COLO829 (cell line): ENCODE measurements around the gene SMTN.

Source experiments
- DNase-seq: peaks from one replicate; pipeline ENCODE4 v3.0.0; 2012; ENCODE audit warnings: low spot score

Gene SMTN

DNA sequence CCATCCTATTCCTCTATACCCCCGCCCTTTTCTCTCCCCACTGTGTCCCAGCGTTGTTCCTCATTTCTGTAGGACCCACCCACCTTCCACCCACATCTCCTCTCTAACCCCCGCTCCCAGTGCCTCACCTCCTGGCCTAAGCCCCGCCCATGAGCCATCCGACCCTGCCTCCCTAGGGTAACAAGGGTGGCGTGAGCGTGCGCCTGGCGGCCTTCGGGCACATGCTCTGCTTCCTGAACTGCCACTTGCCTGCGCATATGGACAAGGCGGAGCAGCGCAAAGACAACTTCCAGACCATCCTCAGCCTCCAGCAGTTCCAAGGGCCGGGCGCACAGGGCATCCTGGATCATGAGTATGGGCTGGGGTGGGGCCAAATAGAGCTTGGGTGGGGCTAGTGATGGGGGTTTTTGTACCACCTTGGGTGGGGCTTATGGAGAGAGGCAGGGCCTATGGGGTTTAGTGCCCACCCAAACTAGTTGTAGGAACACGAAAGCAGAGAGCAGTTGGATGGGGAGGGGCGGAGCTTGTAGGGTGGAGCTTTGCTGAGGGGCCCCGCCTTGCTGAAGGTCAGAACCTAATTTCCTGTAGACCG, 46.2 kb downstream of the SMTN start:
- no peak for DNase-seq

DNA sequence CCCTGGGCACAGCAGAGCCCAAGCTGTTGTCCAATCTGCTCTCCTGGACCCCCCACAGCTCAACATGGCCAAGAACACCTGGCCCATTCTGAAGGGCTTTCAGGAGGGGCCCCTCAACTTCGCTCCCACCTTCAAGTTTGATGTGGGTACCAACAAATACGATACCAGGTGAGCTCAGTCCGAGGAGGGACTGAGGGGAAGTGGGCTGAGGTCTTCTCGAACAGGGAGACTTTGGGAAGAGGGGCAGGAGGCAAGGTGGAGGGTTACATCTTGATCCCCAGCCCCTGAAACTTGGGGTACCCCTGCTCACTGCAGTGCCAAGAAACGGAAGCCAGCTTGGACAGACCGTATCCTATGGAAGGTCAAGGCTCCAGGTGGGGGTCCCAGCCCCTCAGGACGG, 47.0 kb downstream of the SMTN start:
- no peak for DNase-seq

- DNase-seq = no peak
Measured at GRCh38 chr22:31130873-31131272, 49.8 kb downstream of the SMTN start.

GRCh38 chr22:31133911-31134310, 52.8 kb downstream of the SMTN start:
- no peak for DNase-seq

- DNase-seq = no peak
Measured at GRCh38 chr22:31134688-31135087, 53.6 kb downstream of the SMTN start.

- no peak for DNase-seq
Measured at GRCh38 chr22:31135706-31136105, 54.6 kb downstream of the SMTN start.

DNA sequence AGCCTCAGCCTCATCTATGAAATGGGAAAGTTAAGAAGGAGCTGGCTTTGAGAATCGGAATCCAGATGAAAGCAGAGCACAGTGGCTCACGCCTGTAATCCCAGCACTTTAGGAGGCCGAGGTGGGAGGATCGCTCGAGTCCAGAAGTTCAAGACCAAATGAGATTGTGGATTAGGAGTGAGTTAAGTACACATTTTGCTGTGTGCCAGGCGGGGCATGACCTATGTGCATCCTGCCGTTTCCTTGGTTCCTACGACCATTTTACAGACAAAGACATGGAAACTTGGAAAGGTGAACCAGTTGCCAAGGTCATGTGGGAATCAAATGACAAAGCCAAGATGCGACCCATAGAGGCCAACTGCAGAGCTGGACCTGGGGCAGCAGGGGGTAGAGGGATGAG, 55.0 kb downstream of the SMTN start:
- DNase-seq = no peak

GRCh38 chr22:31136711-31137110, 55.6 kb downstream of the SMTN start:
- no peak for DNase-seq

DNA sequence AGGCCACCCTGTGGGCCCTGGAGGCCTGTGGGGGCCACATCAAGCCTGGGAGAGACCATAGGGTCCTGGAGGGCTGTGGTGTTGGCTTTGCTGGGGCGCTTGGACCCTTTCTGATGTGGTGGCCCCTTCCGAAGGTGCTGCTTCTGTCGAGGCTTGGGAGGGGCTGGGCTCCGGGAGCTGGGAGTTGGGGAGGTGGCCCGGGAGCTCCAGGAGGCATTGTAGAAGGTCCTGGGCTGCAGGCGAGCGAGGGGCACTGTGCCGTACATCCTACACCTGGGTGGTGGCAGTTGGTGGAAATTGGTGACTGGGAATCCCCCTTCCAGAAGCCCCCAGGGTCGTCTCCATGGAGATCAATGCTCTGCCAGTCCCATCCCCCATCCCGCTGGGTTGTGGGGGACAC, 56.6 kb downstream of the SMTN start:
- DNase-seq = no peak

- DNase-seq = no peak
Measured at GRCh38 chr22:31138126-31138525, 57.0 kb downstream of the SMTN start.

DNA sequence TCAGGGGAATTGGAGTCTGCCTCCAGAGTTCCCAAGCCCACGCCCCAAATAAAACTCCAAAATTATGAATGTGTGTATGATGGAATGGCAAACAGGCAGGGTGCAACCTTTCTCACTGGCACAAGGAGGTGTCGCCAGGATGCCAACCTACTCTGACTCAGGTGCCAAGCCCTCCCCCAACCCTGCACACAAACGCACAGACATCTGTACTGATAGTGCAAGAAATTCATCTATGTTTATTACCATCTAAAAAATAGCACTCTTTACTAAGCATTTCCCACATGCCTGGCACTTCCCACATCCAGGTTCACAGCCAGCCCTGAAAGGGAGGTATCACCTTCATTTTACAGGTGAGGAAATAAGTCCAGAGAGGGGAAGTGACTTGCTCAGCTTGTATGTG, 57.9 kb downstream of the SMTN start:
- no peak for DNase-seq

DNA sequence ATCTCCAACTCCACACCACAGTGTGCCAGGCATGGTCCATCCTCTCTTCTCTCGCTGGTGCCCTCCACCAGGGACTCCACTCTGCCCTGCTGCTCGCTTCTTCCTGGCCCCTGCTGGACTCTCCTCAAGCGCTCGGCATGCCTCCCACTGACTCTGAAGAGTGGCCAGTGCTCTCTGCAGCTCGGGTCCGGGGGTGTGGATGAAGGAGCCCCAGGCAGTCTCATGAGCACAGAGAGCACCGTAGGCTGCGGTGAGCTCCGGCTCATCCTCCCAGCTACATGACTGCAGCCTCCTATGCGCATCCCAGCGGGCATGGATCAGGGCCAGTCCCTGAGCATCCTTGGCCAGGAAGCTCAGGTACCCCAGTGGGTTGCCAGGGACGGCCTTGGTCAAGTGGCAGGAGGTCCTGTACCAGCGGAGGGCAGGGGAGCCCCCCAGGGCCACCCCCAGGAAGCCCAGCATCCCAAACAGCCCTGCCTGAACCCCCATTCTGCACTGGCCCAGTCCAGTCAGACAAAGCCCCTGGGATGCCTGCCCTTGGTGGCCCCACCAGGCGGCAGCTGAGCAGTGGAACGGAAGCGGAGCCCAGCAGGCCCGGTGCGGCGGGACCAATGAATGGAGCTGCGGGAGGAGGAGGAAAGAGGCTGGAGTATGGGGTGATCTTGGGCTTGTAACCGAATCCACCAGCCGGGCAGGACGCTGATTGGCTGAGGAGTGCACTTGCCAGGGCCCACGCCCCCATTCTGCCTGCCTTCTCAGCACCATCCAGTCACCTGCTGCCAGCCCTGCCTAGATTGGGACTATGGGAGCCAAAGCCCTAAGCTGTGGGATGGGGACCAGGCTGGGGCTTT, 59.0 kb downstream of the SMTN start, which contains the start of gene PLA2G3:
PLA2G3 (minus strand) TSS at position 643 of the 851 bp plus-strand sequence; CDS start at position 489, 154 bp downstream.
- DNase-seq = no peak

DNA sequence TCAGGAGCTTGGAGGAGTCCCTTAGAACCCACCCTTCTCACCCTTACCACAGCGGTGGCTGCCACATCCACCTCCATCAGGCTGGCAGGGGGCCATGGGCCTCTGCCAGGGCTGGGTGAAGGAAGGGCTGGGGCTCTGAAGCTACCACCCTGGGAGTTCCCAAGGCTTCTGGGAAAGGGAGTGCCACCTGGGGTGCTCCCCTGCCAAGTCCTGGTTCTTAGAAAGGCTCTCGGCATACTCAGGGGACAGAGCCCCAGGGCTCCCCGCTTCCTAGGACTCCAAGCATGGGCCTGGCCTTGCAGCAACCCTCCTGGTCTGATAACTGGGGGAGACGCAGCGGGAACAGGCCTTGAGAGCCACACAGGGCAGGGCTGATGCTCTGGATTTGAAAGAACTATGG, 59.6 kb downstream of the SMTN start:
- DNase-seq = no peak

- DNase-seq = no peak
Measured at GRCh38 chr22:31141551-31141950, 60.4 kb downstream of the SMTN start.

GRCh38 chr22:31142285-31142684, 61.2 kb downstream of the SMTN start:
- DNase-seq = no peak

GRCh38 chr22:31143038-31143437, 61.9 kb downstream of the SMTN start:
- no peak for DNase-seq

GRCh38 chr22:31143537-31143936, 62.4 kb downstream of the SMTN start:
- DNase-seq = no peak

GRCh38 chr22:31144223-31144622, 63.1 kb downstream of the SMTN start:
- no peak for DNase-seq

- no peak for DNase-seq
Measured at GRCh38 chr22:31148488-31148887, 67.4 kb downstream of the SMTN start.

DNA sequence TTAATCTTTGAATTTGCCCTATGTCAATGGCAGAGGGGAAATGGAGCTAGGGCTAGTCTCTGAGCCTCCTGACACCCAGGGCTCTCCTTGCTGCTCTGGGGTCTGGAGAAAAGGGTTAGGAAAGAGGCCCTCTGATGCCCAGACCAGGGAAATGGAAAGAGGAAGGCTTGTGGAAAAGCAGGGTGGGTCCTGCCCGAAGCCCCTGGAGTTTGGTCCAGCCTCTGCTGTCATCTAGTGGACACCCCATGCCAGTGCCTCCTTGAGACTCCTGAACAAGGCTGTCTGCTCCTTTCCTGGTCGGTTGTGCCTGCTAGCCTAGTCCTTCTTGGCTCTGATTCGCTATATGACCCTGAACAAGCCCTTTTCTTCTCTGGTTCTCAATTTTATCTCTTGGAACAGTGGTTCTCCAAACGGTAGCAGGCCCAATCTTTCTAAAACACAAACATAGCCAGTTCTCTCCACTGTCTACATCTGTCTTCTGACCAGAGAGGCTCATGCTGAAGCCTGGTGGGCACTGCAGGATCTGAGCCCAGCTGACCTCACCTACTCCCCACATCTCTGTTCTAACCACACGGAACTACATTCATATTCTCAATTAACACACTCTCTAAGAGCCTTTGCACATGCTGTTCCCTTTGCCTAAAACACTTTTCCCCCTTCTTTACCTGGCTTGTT, 68.0 kb downstream of the SMTN start:
- DNase-seq = peak; percentile 90

- no peak for DNase-seq
Measured at GRCh38 chr22:31150615-31151014, 69.5 kb downstream of the SMTN start.

DNA sequence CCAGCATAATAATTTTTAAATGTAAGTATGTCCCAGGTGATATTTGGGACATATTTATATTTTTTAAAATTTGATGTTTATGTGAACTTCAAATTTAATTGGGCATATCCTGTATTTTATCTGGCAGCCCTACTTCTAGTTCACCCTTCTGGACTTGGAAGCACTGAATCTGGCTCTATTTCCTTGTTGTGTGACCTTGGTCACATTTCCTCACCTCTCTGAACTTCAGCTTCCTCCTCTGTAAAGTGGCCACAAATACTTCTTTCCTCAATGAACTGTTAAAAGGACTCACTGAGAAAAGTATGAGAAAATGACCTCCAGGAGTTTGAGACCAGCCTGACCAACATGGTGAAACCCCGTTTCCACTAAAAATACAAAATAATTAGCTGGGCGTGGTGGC, 70.8 kb downstream of the SMTN start:
- no peak for DNase-seq

DNA sequence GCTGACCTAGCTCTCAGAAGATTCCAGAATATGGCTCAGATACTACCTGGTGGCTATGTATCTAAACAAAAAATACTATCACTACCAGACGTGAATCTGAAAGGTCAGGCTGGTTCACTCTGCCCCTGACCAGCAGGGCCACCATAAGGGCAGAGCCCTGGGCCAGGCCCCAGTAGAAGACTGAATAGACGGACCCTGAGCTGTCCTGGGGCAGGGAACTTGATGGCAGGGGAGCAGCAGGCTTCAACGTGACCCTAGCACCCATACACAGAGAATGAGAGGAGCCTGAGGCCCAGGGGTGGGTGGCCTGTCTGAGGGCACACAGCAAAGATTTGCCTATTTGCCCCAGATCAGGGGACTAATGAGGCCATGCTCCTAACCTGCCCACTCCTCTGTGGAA, 72.2 kb downstream of the SMTN start:
- DNase-seq = no peak
